Mesendoderm (in vitro differentiated cells): ENCODE results near the gene ACTR5.

Experiments
- DNase-seq: peaks from one replicate; pipeline ENCODE4 v3.0.0; 2013
- H2AK5ac ChIP-seq: 2 replicates; pipeline ENCODE4 v1.6.1; 2013; ENCODE audit warnings: low read length, inconsistent platforms
- H2BK120ac ChIP-seq: 2 replicates; pipeline ENCODE4 v1.6.1; 2013; ENCODE audit warnings: low read depth, mild to moderate bottlenecking, low read length, moderate library complexity, mixed read lengths
- H2BK15ac ChIP-seq: replicated peaks from 2 replicates; pipeline ENCODE4 v1.6.1; 2013; ENCODE audit warnings: low read depth, mild to moderate bottlenecking, moderate library complexity
- H2BK5ac ChIP-seq: 2 replicates; pipeline ENCODE4 v1.6.1; 2013; ENCODE audit warnings: low read length, inconsistent platforms
- H3K18ac ChIP-seq: 2 replicates; pipeline ENCODE4 v1.6.1; 2013; ENCODE audit warnings: mild to moderate bottlenecking, low read length, mixed read lengths
- H3K23ac ChIP-seq: one replicate; pipeline ENCODE4 v1.6.1; 2013; ENCODE audit warnings: low read length
- H3K27ac ChIP-seq: 2 replicates; pipeline ENCODE4 v1.5.1; 2013; ENCODE audit warnings: low read depth, mild to moderate bottlenecking, inconsistent platforms, low read length, moderate library complexity
- H3K27me3 ChIP-seq: 2 replicates; pipeline ENCODE4 v1.6.1; 2013; ENCODE audit warnings: low read length, control low read depth, mild to moderate bottlenecking, inconsistent platforms; ENCODE audit not compliant: insufficient read depth, poor library complexity
- H3K36me3 ChIP-seq: 2 replicates; pipeline ENCODE4 v1.6.1; 2013; ENCODE audit warnings: low read length, inconsistent platforms; ENCODE audit not compliant: control insufficient read depth, insufficient read depth
- H3K4ac ChIP-seq: one replicate; pipeline ENCODE4 v1.6.1; 2013; ENCODE audit warnings: low read depth, mild to moderate bottlenecking, low read length, moderate library complexity
- H3K4me1 ChIP-seq: 2 replicates; pipeline ENCODE4 v1.6.1; 2013; ENCODE audit warnings: low read depth, low read length, inconsistent platforms; ENCODE audit not compliant: control insufficient read depth
- H3K4me2 ChIP-seq: 2 replicates; pipeline ENCODE4 v1.6.1; 2013; ENCODE audit warnings: low read length
- H3K4me3 ChIP-seq: 2 replicates; pipeline ENCODE4 v1.5.1; 2013; ENCODE audit warnings: mild to moderate bottlenecking, low read length
- H3K56ac ChIP-seq: one replicate; pipeline ENCODE4 v1.6.1; 2013; ENCODE audit warnings: low read length
- H3K79me1 ChIP-seq: 2 replicates; pipeline ENCODE4 v1.6.1; 2013; ENCODE audit warnings: low read length, inconsistent platforms
- H3K79me2 ChIP-seq: 2 replicates; pipeline ENCODE4 v1.6.1; 2013; ENCODE audit warnings: mild to moderate bottlenecking, low read length; ENCODE audit not compliant: control insufficient read depth, insufficient read depth
- H3K9ac ChIP-seq: 2 replicates; pipeline ENCODE4 v1.6.1; 2013; ENCODE audit warnings: low read length, inconsistent platforms
- H4K5ac ChIP-seq: one replicate; pipeline ENCODE4 v1.6.1; 2013; ENCODE audit warnings: low read length
- H4K8ac ChIP-seq: one replicate; pipeline ENCODE4 v1.6.1; 2013; ENCODE audit warnings: low read depth, mild to moderate bottlenecking, control low read depth, low read length, moderate library complexity
- WGBS: extraction: QIAGEN DNeasy Blood & Tissue Kit; methylation state at CpG from one replicate; pipeline ENCODE4 v1.1.7; 2013; ENCODE audit warnings: low lambda C conversion rate, missing lambda C conversion rate; ENCODE audit not compliant: insufficient coverage; ENCODE audit errors: extremely low coverage; 5-methylcytosine and 5-hydroxymethylcytosine counted together

The ACTR5 gene

DNA sequence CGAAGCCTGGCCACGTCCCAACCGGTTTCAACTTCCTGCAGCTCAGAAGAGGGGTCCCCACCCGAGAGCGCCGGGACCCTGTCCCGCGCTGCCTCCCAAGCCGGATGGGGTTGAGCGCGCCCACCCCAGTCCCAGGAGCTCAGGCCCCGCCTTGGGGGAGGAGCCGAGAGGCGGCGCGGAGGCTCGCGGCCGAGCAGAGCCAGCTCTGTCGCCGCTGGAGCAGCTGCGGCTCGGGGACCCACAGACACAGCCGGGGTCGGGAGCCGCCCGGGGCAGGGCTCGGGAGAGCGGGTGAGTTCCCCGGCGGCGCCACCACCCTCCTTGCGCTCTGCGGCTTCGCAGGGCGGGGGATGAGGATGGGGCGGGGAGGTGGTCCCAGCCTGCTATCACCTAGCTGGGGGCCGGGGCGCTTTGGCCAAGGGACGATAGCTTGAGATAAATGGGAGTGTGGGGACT, 57.3 kb downstream of the ACTR5 start, which contains the start of gene PPP1R16B:
TSS of gene PPP1R16B (plus strand) at position 196 of the 456 bp plus-strand sequence. CDS start 30,229 bp downstream, outside the sequence.
- Histone ChIP-seq H2BK5ac (peak within 1 kb of the TSS; percentile 5), H3K4ac (peak within 1 kb of the TSS; percentile 72), H3K27ac (peak within 1 kb of the TSS; percentile 70), H3K4me3 (peak within 1 kb of the TSS; percentile 65), H3K18ac (peak within 1 kb of the TSS; percentile 81), H4K5ac (peak within 1 kb of the TSS; percentile 23), H3K36me3 (no peaks in the 10 kb centered on the region), H2BK15ac (no peak within 1 kb of the TSS), H3K56ac (peak within 1 kb of the TSS; percentile 84), H3K9ac (peak within 1 kb of the TSS; percentile 78), H3K79me1 (peaks cover 5% of the 10 kb centered on the region), H3K23ac (no peak within 1 kb of the TSS), H3K4me2 (peak within 1 kb of the TSS; percentile 92), H3K27me3 (no peaks in the 10 kb centered on the region), H3K79me2 (peaks cover 5% of the 10 kb centered on the region), H4K8ac (no peak within 1 kb of the TSS), H2BK120ac (no peak within 1 kb of the TSS), H2AK5ac (no peak within 1 kb of the TSS), H3K4me1 (peaks cover 9% of the 10 kb centered on the region)
- DNase-seq, result peak; percentile 74
- no CpG with 5 or more reads among the region's 40 CpGs for WGBS

DNA sequence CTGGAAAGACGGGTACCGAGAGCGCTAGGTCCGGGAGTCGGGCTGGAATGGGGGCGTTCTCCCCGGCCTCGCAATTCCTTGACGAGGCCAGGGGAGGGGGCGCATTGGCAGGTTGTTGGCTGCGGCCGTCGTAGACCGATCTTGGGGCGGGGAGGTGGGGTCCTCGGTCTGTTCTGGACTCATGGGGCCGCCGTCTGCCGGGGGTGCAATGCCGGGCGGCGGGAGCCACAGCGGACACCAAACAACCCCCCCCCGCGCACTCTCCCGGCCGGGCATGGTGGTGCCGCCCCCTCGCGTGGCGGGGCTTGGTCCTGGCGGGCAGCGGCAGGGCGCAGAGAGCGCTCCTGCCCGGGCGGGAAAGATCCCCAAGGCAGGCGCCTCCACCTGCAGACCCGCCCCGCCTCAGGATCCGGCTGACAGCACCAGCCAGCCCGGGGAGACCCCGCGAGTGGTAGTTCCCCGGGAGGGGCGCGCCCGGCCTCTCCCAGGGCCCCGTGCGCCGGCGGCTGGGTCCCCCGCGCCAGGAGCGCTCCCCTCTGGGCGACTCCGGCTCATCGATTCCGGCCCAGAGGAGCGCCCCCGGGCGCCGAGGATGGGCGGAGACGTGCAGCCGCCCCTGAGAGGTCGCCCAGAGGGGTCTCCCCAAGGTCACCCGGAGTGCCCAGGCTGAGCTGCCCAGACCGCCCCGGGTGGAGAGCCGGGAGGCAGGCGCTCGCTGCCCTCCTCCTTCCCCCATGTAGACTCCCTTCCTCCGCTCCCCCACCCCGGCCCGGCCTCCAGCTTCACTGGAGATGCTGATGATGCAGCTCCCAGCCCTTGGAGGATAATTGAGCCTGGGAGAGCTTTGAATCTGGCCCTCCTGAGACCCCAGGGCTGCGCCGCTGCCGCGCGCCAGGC, 57.9 kb downstream of the ACTR5 start:
- DNase-seq, result peak; percentile 45
- Histone ChIP-seq H3K9ac (peak overlapping the region; percentile 78), H2BK15ac (no peak overlapping the region), H3K79me1 (peaks cover 5% of the 10 kb centered on the region), H3K23ac (no peak overlapping the region), H3K27me3 (no peaks in the 10 kb centered on the region), H2AK5ac (no peak overlapping the region), H3K56ac (peak overlapping the region; percentile 84), H4K5ac (no peak overlapping the region), H3K27ac (peak overlapping the region; percentile 11), H3K4me3 (peak overlapping the region; percentile 65), H3K79me2 (peaks cover 5% of the 10 kb centered on the region), H3K36me3 (no peaks in the 10 kb centered on the region), H2BK120ac (no peak overlapping the region), H3K4me2 (peak overlapping the region; percentile 92), H4K8ac (no peak overlapping the region), H3K4ac (peak overlapping the region; percentile 58), H3K18ac (peak overlapping the region; percentile 81), H2BK5ac (no peak overlapping the region), H3K4me1 (peaks cover 9% of the 10 kb centered on the region)
- WGBS, result no CpG with 5 or more reads among the region's 81 CpGs

DNA sequence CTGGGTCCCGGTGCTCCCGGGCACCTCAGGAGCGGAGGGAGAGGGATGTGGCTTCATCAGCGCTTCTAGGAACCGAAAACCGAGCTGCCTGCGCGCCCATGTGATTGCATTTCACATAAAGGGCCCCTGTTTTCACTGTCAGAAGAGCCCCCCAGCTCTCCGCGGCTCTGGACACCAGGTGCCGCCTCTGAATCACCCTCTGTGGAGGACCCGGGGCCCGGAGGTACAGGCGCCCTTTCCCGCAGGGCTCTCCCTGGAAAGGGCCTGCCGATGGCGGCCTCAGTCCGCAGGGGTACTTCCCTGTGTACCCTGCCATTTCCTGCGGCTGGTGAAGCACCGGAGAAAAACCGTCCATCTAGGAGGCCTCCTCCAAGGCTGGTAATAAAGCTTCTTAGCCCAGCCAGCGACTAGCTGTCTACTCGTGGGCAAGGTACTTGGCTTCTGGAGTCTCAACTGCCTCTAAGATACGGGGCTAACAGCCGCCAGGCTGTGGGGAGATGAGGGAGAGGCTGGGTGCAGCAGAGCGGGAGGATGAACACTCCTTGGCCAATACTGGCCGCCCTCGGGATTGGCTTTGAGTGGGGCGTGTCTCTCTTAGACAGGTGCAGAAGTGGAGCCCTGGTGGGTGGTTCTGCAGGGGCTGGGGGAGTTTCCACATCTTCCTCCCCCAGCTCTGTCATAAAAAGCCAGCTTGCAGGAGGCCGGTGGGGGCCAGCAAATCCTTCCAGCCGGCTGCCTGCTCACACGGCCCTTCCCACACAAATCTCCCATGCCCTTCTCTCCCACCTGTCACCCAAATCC, 58.8 kb downstream of the ACTR5 start:
- no peak overlapping the region for H2BK15ac ChIP-seq
- peak overlapping the region; percentile 78 for H3K9ac ChIP-seq
- no CpG with 5 or more reads among the region's 32 CpGs for WGBS
- peaks cover 5% of the 10 kb centered on the region for H3K79me2 ChIP-seq
- H2BK5ac ChIP-seq, result no peak overlapping the region
- H3K27ac ChIP-seq, result no peak overlapping the region
- H3K23ac ChIP-seq, result no peak overlapping the region
- peak overlapping the region; percentile 84 for H3K56ac ChIP-seq
- H3K36me3 ChIP-seq, result no peaks in the 10 kb centered on the region
- no peaks in the 10 kb centered on the region for H3K27me3 ChIP-seq
- no peak overlapping the region for H2BK120ac ChIP-seq
- H4K5ac ChIP-seq, result no peak overlapping the region
- no peak overlapping the region for H3K4ac ChIP-seq
- no peak overlapping the region for H4K8ac ChIP-seq
- peak overlapping the region; percentile 36 for H3K18ac ChIP-seq
- H3K79me1 ChIP-seq, result peaks cover 5% of the 10 kb centered on the region
- peaks cover 9% of the 10 kb centered on the region for H3K4me1 ChIP-seq
- peak; percentile 15 for DNase-seq
- H3K4me2 ChIP-seq, result peak overlapping the region; percentile 92
- peak overlapping the region; percentile 65 for H3K4me3 ChIP-seq
- no peak overlapping the region for H2AK5ac ChIP-seq

DNA sequence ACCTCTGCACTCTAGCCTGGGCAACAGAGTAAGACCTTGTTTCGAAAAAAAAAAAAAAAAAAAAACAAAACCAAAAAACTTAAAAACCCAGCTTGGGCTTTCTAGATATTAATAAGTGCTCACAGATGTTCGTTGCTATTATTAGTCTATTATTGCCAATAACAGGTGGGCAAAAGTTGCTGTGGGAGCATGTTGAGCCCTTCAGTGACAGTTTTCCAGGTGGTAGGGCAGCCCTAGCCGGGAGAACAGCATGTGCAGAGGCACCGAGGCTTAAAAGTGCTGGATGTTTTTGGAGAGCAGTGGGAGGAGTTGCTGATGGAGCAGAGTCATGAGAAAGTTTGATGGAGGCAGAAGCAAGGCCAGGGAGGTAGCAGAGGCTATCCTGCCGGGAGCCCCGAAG, 61.7 kb downstream of the ACTR5 start:
- H2AK5ac ChIP-seq, result no peak overlapping the region
- WGBS, result no CpG with 5 or more reads among the region's 6 CpGs
- no peaks in the 10 kb centered on the region for H3K27me3 ChIP-seq
- no peak for DNase-seq
- H3K9ac ChIP-seq, result no peak overlapping the region
- no peak overlapping the region for H3K4ac ChIP-seq
- H3K4me3 ChIP-seq, result no peak overlapping the region
- no peak overlapping the region for H3K23ac ChIP-seq
- no peak overlapping the region for H3K27ac ChIP-seq
- no peak overlapping the region for H2BK120ac ChIP-seq
- H3K36me3 ChIP-seq, result no peaks in the 10 kb centered on the region
- H3K79me2 ChIP-seq, result peaks cover 5% of the 10 kb centered on the region
- H4K8ac ChIP-seq, result no peak overlapping the region
- H3K56ac ChIP-seq, result no peak overlapping the region
- no peak overlapping the region for H2BK15ac ChIP-seq
- no peak overlapping the region for H2BK5ac ChIP-seq
- H3K79me1 ChIP-seq, result peaks cover 8% of the 10 kb centered on the region
- H4K5ac ChIP-seq, result no peak overlapping the region
- no peak overlapping the region for H3K18ac ChIP-seq
- peaks cover under 1% of the 10 kb centered on the region for H3K4me1 ChIP-seq
- no peak overlapping the region for H3K4me2 ChIP-seq

DNA sequence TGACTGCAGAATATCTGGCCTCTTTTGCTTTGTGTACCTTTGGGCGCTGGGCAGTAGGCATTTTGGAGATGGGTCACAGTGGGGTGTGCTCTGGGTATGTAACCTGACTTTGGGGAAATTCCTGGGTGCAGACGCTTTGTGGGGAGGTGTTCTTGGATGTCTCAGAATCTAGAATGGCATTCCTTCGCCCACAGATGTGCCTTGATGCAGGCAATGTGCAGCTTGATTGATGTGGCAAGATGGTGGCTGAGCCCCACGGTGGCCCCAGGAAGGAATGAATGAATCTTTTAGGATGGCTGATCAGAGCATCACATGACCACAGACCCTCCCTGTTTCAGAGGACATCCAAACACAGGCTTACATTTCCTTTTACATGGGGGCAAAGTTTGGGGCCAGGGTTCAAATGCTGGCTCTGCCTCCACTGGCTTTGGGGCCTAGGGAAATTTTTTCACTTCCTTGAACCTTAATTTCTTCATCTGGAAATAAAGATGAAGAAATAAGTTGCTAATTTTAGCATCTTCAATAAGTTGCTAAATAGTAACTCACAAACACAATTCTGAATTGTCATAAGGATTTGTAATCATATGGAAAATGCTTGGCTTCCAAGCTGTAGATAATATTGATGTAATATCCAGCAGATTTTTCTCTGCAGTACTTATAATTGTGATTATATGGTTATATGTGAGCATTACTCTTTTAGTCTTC, 62.8 kb downstream of the ACTR5 start:
- no peak for DNase-seq
- Histone ChIP-seq H2BK5ac (no peak overlapping the region), H3K36me3 (no peaks in the 10 kb centered on the region), H3K18ac (no peak overlapping the region), H3K4me1 (no peaks in the 10 kb centered on the region), H2AK5ac (no peak overlapping the region), H3K23ac (no peak overlapping the region), H3K56ac (no peak overlapping the region), H3K4me2 (no peak overlapping the region), H3K27me3 (no peaks in the 10 kb centered on the region), H3K4me3 (no peak overlapping the region), H2BK120ac (no peak overlapping the region), H3K4ac (no peak overlapping the region), H3K79me1 (peaks cover 8% of the 10 kb centered on the region), H3K79me2 (peaks cover 5% of the 10 kb centered on the region), H2BK15ac (no peak overlapping the region), H3K27ac (no peak overlapping the region), H4K5ac (no peak overlapping the region), H4K8ac (no peak overlapping the region), H3K9ac (no peak overlapping the region)
- WGBS, result no CpG with 5 or more reads among the region's 4 CpGs
